Stimulated activated CD4-positive, alpha-beta T cell treated with anti-CD3 and anti-CD28 coated beads, Interleukin-12 subunit alpha, Interleukin-12 subunit beta, amount 100 ng/mL, for 4 hours (primary cell): ENCODE data around the gene BMP8A.
A peak's percentile ranks its signal among the peaks of the same experiment; 100 is the strongest.

ENCODE experiments used
- DNase-seq: peaks from one replicate; pipeline ENCODE4 v3.0.0-alpha.2; 2020

Gene BMP8A

GRCh38 chr1:39529901-39530535 is 38.6 kb downstream of the BMP8A start:
- DNase-seq = no peak

- no peak for DNase-seq
Measured at GRCh38 chr1:39531526-39531925, 40.1 kb downstream of the BMP8A start.

- DNase-seq = no peak
Measured at GRCh38 chr1:39533442-39533841, 42.0 kb downstream of the BMP8A start.

DNA sequence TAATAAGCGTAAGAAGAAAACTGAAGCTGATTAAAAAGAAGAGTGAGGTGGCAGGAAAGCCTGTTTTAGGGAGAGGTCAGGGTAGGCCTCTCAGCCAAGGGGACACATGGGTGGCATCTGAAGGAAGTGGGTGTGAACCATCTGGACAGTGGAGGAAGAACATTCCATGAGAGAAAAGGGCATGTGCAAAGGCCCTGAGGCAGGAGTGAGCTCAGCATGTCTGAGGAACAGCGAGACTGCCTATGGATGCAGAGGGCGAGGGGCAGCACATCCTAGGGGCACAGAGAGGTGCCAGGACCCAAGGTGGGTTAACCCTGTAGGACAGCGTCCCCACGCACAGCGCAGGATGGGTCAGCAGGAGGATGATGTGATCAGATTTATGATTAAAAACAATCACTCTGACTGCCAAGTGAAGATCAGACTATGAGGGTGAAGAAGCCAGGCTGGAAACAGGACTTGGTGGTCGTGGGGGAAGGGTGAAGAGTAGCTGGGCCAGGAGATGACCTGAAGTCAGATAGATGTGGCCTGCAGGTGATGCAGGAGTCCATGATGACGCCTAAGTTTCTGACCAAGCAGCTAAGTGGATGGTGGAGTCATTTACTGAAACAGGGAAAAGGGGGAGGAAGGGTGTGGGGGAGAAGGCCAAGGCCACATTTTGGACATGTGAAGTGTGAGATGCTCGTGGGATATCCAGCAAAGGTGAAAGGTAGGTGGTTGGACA is 47.3 kb downstream of the BMP8A start:
- DNase-seq = no peak

GRCh38 chr1:39539252-39539790 is 47.9 kb downstream of the BMP8A start:
- DNase-seq = peak; percentile 26

- DNase-seq = no peak
Measured at GRCh38 chr1:39540504-39541031, 49.1 kb downstream of the BMP8A start.

DNA sequence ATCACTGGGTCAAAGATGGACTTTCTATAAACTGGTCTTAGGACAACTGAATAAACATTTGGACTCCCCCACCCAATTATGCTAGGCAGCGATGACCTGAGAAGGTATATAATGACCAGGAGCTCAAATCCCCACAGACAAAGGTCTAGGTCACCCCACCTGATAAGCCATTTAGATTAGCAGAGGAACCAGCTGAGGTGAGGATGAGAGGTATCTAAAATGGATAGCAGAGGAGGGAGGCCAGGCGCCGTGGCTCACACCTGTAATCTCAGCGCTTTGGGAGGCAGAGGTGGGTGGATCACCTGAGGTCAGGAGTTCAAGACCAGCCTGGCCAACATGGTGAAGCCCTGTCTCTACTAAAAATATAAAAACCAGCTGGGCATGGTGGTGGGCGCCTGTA is 51.5 kb downstream of the BMP8A start:
- no peak for DNase-seq

DNA sequence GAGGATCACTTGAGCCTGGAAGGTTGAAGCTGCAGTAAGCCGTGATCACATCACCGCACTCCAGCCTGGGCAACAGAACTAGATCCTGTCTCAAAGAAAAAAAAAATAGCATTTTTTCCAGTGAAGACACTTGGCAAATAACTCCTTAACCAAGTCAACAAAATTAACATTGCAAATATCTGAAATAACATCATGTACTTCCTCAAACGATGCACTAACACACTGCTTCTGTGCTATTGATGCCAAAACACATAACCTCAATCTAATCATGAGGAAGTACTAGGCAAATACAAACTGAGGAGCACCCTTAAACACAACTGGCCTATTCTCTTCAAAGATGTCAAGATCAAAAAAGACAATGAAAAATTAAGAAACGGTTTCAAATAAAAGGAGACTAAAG is 52.9 kb downstream of the BMP8A start:
- no peak for DNase-seq

GRCh38 chr1:39545531-39545930 is 54.1 kb downstream of the BMP8A start:
- no peak for DNase-seq

- no peak for DNase-seq
Measured at GRCh38 chr1:39554277-39554676, 62.8 kb downstream of the BMP8A start.

DNA sequence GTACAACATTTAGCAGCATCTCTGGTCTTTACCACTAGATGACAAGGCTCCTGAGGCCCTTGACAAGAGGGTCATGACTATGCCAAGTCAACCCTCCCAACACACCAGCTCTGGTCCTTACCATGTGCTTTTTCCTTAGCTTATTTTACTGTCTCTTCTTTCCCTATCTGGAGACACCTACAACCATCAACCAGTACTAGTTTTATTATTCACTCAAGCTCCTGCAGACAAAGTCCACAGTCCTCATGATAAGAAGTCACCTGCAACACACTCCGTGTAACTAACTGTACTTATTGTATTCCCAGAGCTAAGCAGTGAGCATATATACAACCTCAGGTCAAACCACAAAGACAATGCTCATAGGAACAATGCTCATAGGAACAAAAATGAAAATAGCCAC is 69.8 kb downstream of the BMP8A start:
- no peak for DNase-seq

GRCh38 chr1:39562886-39563285 is 71.5 kb downstream of the BMP8A start:
- DNase-seq = no peak

DNA sequence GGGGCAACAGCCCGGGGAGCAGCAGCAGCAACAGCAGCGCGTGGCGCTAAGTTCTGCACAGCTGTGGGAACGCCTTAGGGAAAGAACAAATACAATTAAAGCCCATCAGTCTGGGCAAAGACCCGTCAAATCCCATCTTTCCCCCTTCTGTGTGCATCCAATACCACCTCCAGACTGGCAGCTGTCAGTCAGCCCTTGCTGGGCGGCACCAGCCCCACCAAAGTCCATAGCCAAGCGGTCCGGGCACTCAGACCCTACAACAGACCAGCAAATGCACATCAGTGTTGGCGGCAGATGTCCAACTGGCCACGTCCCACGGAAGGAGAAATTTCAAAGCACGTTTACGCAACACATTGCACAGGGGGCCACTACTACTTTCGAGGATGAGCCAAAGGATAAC is 72.2 kb downstream of the BMP8A start:
- no peak for DNase-seq

GRCh38 chr1:39564340-39564739 is 72.9 kb downstream of the BMP8A start:
- no peak for DNase-seq

GRCh38 chr1:39564941-39565340 is 73.5 kb downstream of the BMP8A start:
- DNase-seq = no peak

- DNase-seq = no peak
Measured at GRCh38 chr1:39566441-39567137, 75.2 kb downstream of the BMP8A start.

DNA sequence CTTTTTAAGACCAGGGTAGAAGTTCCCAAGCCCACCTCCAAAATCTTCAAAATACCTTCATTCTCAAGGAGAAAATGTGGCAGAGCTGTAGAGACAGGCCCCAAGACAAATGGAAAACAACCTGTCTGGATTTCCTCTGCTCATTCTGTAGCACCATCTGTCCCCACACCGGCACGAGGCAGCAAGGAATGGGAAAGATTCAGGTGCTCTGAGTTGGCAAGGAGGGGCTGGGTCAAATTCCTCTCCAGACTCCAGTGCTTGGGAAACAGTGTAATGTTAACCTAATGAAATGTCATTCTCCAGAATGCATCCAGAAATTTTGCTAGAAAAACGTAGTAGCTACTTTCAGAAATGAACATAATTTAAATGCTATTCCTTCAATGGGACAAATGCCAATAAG is 75.9 kb downstream of the BMP8A start:
- no peak for DNase-seq

GRCh38 chr1:39568208-39568607 is 76.8 kb downstream of the BMP8A start:
- no peak for DNase-seq

- DNase-seq = no peak
Measured at GRCh38 chr1:39569034-39569433, 77.6 kb downstream of the BMP8A start.

DNA sequence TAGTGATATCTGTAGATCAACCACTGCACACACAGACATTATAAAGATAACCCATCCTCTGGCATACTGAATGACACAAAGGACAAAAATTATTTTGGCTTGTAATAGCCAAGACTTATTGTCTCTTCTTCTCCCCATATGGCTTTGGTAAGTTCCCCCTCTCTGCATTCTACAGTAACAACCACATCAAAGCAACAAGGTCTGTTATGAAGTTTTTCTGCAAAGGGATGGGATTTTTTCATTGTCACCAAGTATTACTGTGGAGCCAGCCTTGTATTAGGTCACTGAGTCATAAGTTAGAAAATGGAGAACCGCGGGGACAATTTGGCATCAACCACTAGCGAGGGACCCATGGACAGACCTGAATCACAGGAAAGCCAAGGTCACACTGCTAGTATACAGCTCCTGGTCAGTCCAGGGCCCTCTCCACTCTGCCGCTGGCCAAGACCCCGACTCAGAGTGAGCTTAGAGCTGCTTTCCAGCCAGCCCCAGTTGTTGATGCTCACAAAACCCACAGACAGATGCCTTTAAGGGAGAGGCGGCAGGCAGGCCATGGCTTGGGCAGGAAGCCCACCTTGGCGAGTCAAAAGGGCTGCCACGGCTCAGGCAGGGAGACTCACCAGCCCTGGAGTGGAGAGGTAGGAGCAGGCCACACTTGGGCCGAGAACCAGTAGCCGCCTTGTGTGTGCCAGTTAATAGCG is 79.2 kb downstream of the BMP8A start:
- no peak for DNase-seq

GRCh38 chr1:39571178-39571483 is 79.7 kb downstream of the BMP8A start:
- no peak for DNase-seq

DNA sequence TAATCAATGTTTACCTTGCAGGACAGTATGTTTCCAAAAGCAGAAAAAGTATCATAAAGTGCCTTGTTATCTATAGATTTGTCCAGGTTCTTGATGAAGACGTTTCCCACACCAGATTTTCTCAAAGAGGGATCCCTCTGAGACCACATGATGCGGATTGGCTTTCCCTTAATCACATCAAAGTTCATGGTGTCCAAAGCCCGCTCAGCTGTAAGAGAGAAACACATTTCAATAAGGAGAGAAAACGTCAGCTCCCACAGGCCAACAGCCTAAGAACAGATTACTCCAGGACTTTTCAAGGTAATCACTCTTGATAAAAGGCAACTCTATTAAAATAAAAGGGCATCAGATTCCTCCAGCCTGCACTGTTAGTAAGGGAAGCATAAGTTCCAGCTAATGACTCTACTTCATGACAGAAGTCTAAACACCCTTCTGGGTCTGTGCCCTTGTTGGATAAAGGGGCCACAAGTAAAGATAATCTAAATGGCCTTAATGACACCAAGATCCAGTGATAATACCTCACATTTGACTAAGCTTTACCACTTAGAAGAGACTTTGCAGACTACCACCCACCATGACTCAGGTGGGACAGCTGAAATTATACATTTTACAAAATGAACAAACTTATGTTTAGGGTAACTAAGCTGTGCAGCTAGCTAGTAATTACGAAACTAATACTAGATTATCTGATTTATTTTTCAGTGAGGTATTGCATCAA is 81.1 kb downstream of the BMP8A start:
- no peak for DNase-seq

GRCh38 chr1:39573097-39573465 is 81.6 kb downstream of the BMP8A start:
- no peak for DNase-seq
